Activated T-cell treated with anti-CD3 and anti-CD28 coated beads, Interleukin-2, amount 50 U/mL, for 4 hours (primary cell): ENCODE results near the gene MRPL3. TPM values are rescaled to one million over a fixed set of nuclear protein-coding genes. Genes with fewer than 3 reads are reported as not detected.

Experiments
- ATAC-seq, 2 donors: fragments of 200-7000 bp; cut with Tn5 transposase; one replicate each; pipeline ENCODE4 v1.10.0; 2021
- DNase-seq: peaks from one replicate; pipeline ENCODE4 v3.0.0-alpha.2; 2020
- H3K27me3 Mint-ChIP-seq: one replicate; pipeline ENCODE4 v1.8.0; 2021; ENCODE audit warnings: low read depth, mixed read lengths
- H3K36me3 Mint-ChIP-seq: one replicate; pipeline ENCODE4 v1.8.0; 2022; ENCODE audit warnings: mixed read lengths; ENCODE audit not compliant: insufficient read depth
- H3K4me1 Mint-ChIP-seq: one replicate; pipeline ENCODE4 v1.8.0; 2021; ENCODE audit warnings: low read depth, mixed read lengths
- H3K4me3 Mint-ChIP-seq: one replicate; pipeline ENCODE4 v1.8.0; 2021; ENCODE audit warnings: mild to moderate bottlenecking, moderate library complexity, mixed read lengths
- H3K9me3 Mint-ChIP-seq: one replicate; pipeline ENCODE4 v1.8.0; 2021; ENCODE audit warnings: mixed read lengths
- total RNA-seq, 3 donors: library from RNA; stranded (reverse); gene quantifications; one replicate each; pipeline ENCODE4 v1.2.1, GENCODE V29; 2021

MRPL3 gene
- total RNA-seq, 3 donors from 2014 or later = 233 to 265 (median 251) TPM

DNA sequence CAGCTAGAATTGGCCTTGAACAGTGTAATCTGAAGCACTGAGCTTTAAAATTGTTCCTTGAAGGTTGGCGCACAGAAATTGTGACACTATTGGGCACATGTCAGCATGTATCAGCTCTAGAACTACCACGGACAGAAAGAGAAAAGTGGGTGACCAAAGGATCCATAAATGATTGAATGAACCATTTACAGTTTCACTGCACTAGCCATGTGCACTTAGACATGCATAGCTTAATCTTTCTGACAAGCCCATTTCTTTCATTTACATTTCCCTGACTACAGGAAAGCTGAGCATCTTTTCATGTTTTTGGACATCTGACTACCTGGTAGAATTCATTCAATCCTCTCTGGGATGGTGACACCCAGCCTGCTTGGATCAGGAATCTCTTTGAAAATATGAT is 85.0 kb downstream of the MRPL3 start:
- H3K4me3 Mint-ChIP-seq = no peak overlapping the region
- DNase-seq = no peak
- H3K36me3 Mint-ChIP-seq = peaks cover 2% of the 10 kb centered on the region
- ATAC-seq = no peak
- H3K4me1 Mint-ChIP-seq = no peaks in the 10 kb centered on the region
- no peaks in the 10 kb centered on the region for H3K27me3 Mint-ChIP-seq
- peaks cover 7% of the 10 kb centered on the region for H3K9me3 Mint-ChIP-seq

Other genes with a start within 250 kb of the MRPL3 start
- 1 to 10 TPM; 2.7 to 3.6 (median 3.5) TPM for gene NUDT16, start 121.2 kb downstream of the MRPL3 start, total RNA-seq